ENCODE results near the gene SRCAP. TPM values are rescaled to one million over a fixed set of nuclear protein-coding genes. Genes with fewer than 3 reads are reported as not detected.

The SRCAP gene
- total and polyA plus RNA-seq, 2 of the 8 experiments (the other 6 are each of a cell fraction or from before 2014, with no cell fraction given): 5.5 to 54.3 TPM

DNA sequence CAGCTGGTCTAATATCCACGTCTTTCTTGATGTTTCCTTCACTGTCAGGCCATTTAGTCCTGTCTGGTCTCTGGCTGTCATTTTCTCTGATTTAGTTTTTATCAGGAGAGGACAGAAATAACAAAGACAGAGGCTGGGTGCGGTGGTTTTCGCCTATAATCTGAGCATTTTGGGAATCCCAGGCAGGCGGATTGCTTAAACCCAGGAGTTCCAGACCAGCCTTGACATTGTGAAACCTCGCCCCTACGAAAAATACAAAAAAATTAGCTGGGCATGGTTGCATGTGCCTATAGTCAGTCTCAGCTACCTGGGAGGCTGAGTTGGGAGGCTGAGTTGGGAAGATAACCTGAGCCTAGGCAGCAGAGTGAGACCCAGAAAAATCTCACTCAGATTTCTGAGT is 7.1 kb downstream of the SRCAP start:
- Histone ChIP-seq H3K27me3 (replicated peaks in 1 of 4; ENCODE audit: control insufficient read depth in 3 of 4, extremely low read depth in 1 of 4, insufficient read depth in 3 of 4, low read length in 3 of 4) (no peaks in the 10 kb centered on the region), H3K4me1 (replicated peaks in 1 of 4; ENCODE audit: control insufficient read depth in 3 of 4, insufficient read depth in 4 of 4, low read length in 3 of 4) (no peaks in the 10 kb centered on the region), H3K9me3 (ENCODE audit: insufficient read depth in 2 of 2, low read depth in 1 of 2, low read length in 1 of 2) (no peaks in the 10 kb centered on the region), H3K9ac (replicated peaks in 1 of 4; ENCODE audit: extremely low read depth in 1 of 4, low read depth in 3 of 4, low read length in 3 of 4) (no peak overlapping the region), H3K79me2 (ENCODE audit: control insufficient read depth in 1 of 2, insufficient read depth in 2 of 2, low read length in 2 of 2) (peaks cover 0 to 6% of the 10 kb centered on the region in 2 experiments; a peak in 2 of 4 replicates), H4K5ac (ENCODE audit: insufficient read length, low read depth, low read length) (no peak overlapping the region), H2BK120ac (replicated peaks; ENCODE audit: low read depth, low read length) (no peak overlapping the region), H3K18ac (ENCODE audit: extremely low read depth, low read length) (no peak overlapping the region), H3K79me1 (ENCODE audit: low read depth, low read length) (0 out of 2 replicates have a peak, but pooled peaks cover 3% of the 10 kb centered on the region), H3K27ac (ENCODE audit: low read depth, low read length) (no peak overlapping the region), H2BK5ac (ENCODE audit: low read depth, low read length) (no peak overlapping the region), H4K91ac (replicated peaks; ENCODE audit: insufficient read length, low read length) (no peak overlapping the region), H2BK20ac (ENCODE audit: low read length) (no peak overlapping the region), H4K20me1 (replicated peaks in 1 of 2; ENCODE audit: control insufficient read depth in 1 of 2, insufficient read depth in 2 of 2, low read length in 2 of 2) (peaks cover 7 to 16% of the 10 kb centered on the region in 2 experiments), H2AK5ac (ENCODE audit: low read depth, low read length) (no peak overlapping the region), H3K14ac (ENCODE audit: insufficient read length) (no peak overlapping the region), H3K23ac (ENCODE audit: insufficient read length) (no peak overlapping the region), H2BK15ac (ENCODE audit: low read length) (no peak overlapping the region), H3K56ac (replicated peaks; ENCODE audit: insufficient read length, low read depth, low read length) (no peak overlapping the region), H3K36me3 (ENCODE audit: control insufficient read depth in 2 of 4, insufficient read depth in 4 of 4, low read length in 3 of 4) (peaks cover 41 to 72% (median 70%) of the 10 kb centered on the region in 4 experiments), H3K4me2 (ENCODE audit: insufficient read depth in 1 of 2, low read depth in 2 of 2, low read length in 2 of 2) (no peak overlapping the region), H3K4me3 (ENCODE audit: extremely low read depth in 1 of 4, insufficient read depth in 2 of 4, low read depth in 3 of 4, low read length in 4 of 4) (no peak overlapping the region), H3K23me2 (ENCODE audit: low read depth, low read length) (no peaks in the 10 kb centered on the region), H2BK12ac (ENCODE audit: low read depth, low read length) (no peak overlapping the region), H2AFZ (ENCODE audit: low read length) (no peak overlapping the region), H3K4ac (replicated peaks; ENCODE audit: insufficient read length, low read depth, low read length) (no peak overlapping the region), H4K8ac (ENCODE audit: extremely low read depth, insufficient read depth, low read length) (no peak overlapping the region)
- no peak for FAIRE-seq
- ChIA-PET POLR2A (ENCODE audit: partially characterized antibody) (interaction anchor here (0.6 to 12.1 kb wide), 5 partner anchors 12 to 32 kb away, joined by 3 to 80 read pairs (median 3); no protein-coding TSS in a partner anchor), CTCF (ENCODE audit: partially characterized antibody) (interaction anchor here (1.1 to 1.4 kb wide), 2 partner anchors 12 kb away, joined by 3 to 4 read pairs; no protein-coding TSS in a partner anchor)
- WGBS, 2 experiments (ENCODE audit: extremely low coverage in 1 of 2, insufficient coverage in 1 of 2, insufficient read length in 1 of 2, insufficient replicate concordance in 2 of 2, low coverage in 1 of 2, low lambda C conversion rate in 2 of 2, missing lambda C conversion rate in 1 of 2): 92% methylated on average over 6 of the region's 6 CpGs; no CpG with 5 or more reads in 1 of the 2 experiments
- TF ChIP-seq HDAC2 (IDR thresholded peaks at IDR 0.05; ENCODE audit: borderline replicate concordance in 1 of 2, low read depth in 2 of 2, low read length in 2 of 2) (no peak), SP4 (IDR thresholded peaks at IDR 0.05; ENCODE audit: low read length) (no peak), GABPA (IDR thresholded peaks at IDR 0.05; ENCODE audit: borderline replicate concordance, insufficient read depth, low read length) (no peak), CREB1 (IDR thresholded peaks at IDR 0.05) (no peak), TBP (IDR thresholded peaks at IDR 0.05; ENCODE audit: low read depth, low read length) (no peak), ASH2L (IDR thresholded peaks at IDR 0.05; ENCODE audit: low read length) (no peak), HDAC6 (IDR thresholded peaks at IDR 0.05; ENCODE audit: low read depth, low read length) (no peak), EP300 (IDR thresholded peaks at IDR 0.05; ENCODE audit: borderline replicate concordance in 1 of 2, low read depth in 2 of 2, low read length in 2 of 2) (no peak)
- TF ChIP-seq, protein P1, sequence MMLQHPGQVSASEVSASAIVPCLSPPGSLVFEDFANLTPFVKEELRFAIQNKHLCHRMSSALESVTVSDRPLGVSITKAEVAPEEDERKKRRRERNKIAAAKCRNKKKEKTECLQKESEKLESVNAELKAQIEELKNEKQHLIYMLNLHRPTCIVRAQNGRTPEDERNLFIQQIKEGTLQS (IDR thresholded peaks at IDR 0.05; ENCODE audit: insufficient read depth, low read depth, low read length): no peak
- DNase-seq (ENCODE audit: low read depth in 1 of 2, low spot score in 2 of 2): no peak

Data from H1 (cell line).